ELR (cell line): Measurements from ENCODE around the gene PPDPF.
"Not testable (repeated sequence)": the region's sequence is repeated elsewhere in the genome, so short reads cannot be mapped to it uniquely, and the experiment has no call there.

Source experiments
- DNase-seq: peaks from one replicate; pipeline ENCODE4 v3.0.0-alpha.2; 2015; ENCODE audit warnings: low read depth

PPDPF gene

DNA sequence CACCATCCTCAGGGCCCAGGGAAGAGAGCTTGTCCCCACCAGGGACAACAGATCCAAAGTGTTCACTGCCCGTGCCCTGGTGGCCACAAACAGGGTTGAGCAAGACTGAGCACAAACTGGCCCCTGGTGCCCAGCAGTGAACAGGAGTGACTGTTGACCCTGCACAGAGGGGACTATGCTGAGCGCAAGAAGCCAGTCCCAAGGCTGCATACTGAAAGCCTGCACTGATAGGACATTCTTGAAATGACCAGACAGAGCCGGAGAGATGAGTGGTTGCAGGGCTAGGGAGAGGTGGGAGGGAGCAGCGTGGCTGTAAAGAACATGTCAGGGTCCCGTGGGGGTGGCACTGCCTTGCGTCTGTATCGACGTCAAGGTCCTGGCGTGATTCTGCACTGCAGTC lies 30.5 kb downstream of the PPDPF start:
- no peak for DNase-seq

DNA sequence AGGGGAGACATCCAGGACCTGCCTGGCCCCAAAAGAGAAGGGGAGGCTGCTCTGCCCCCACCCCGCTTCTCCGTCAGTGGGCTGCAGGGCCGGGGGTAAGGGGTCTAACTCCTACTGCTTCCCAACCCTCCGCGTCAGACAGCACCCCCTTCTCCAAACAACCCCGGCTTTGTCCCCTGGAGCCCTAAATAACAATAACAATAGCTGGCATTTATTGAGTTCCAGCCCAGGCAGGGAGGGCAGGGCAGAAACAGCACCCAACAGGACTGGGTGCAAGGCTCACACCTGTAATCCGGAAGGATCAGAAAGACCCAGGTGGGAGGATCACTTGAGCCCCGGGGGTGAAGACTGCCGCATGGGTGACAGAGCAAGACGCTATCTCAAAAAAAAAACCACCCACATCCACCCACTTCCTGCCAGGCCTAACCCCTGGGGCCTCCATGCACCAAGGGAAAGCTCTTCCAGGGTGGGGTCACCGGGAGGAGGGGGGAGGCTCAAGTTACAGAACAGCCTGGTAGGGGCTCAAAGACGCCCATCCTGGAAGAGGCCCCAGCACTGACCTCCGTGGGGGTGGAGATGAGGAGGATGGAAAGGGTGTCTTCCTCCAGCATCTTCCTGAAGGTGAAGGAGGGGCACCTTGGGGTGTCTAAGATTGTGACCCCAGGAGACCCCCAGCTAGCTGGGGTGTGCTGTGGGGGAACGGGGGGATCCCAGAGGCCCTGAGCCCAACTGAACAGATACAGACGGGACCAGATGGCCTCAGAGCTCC lies 32.1 kb downstream of the PPDPF start:
- no peak for DNase-seq

DNA sequence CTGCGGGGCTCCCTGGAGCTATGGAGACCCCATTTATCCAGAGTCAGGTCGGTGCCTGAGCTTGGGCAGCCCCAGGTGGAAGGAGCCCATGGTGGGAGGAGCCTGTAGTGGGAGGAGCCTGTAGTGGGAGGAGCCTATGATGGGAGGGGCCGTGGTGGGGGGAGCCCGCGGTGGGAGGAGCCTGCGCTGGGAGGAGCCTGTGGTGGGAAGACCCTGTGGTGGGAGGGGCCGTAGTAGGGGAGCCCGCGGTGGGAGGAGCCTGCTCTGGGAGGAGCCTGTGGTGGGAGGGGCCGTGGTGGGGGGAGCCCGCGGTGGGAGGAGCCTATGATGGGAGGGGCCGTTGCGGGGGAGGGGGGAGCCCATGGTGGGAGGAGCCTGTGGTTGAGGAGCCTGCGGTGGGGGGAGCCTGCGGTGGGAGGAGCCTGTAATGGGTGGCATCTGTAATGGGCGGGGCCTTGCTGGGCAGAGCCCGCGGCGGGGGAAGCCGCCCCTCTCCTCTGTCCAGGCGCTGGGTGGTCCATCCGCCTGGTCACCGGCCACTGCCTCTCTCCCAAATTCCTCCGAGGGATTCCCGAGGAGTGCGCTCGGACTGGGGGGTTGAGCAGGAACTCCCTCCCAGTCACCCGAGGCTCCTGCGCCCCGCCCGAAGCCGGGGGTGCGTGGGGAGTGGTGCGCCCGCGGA lies 32.8 kb downstream of the PPDPF start:
- peak; percentile 83 for DNase-seq

DNA sequence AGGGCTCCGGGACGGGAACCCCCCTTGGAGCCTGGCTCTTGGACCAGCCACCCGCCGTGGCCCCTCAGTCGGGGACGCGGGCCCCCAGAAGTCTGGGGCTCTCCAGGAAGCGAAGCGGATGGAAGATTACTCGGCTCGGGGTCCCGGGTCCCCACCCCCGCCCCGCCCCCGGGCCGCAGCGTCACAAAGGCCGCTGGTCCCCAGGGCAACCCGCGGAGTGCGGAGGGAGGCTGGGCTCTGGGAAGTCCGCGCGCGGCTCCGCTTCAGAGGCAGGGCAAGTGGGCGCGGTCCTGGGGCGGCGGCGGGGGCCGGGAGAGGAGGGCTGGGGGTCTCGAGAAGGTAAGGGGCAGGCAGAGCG lies 33.3 kb downstream of the PPDPF start, which contains the start of gene FNDC11:
Gene FNDC11, plus strand, starts transcription at position 227 of the 358 bp plus-strand sequence. CDS start 1,505 bp downstream, outside the sequence.
- no peak for DNase-seq

DNA sequence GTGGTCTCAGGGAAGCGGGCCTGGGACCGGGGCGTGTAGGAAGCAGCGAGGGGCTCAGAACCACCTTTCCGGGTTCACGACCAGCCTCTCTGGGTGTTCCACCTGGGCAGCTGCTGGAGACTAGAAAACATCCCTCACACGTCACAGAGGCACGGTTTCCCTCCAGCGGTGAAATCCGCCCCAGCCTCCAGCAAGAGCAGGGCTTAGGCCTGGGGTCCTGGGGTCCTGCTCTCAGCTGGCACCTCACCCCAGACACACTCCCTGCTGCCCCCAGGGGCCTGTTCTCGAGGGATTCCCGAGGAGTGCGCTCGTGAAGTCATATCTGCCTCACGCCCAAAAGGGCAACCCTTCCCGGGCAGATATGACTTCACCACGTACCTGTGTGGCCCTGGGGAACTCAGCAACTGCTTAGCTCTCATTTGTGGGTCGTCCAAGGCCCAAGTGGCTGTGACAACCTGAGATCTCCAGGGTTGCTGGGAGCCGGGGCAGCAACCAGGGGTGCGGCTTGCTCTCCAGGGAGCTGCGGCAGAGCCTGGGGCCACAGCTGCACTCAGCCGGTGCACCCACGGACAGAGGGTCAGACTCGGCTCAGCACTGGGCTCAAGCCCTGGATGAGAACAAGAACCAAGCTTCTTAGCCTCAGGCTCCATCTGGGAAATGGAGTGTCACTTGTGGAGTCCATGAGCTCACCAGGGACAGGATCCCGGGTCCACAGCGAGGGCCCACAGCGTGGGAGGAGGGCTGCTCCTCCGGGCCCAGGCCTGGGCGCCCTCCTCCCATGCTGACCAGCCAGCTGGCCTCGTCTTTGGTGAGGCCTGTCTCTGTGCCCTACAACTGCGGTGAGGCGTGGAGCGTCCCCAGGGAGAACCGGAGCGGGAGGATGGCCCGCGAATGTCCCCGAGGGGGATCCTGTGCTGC lies 34.1 kb downstream of the PPDPF start:
- no peak for DNase-seq

DNA sequence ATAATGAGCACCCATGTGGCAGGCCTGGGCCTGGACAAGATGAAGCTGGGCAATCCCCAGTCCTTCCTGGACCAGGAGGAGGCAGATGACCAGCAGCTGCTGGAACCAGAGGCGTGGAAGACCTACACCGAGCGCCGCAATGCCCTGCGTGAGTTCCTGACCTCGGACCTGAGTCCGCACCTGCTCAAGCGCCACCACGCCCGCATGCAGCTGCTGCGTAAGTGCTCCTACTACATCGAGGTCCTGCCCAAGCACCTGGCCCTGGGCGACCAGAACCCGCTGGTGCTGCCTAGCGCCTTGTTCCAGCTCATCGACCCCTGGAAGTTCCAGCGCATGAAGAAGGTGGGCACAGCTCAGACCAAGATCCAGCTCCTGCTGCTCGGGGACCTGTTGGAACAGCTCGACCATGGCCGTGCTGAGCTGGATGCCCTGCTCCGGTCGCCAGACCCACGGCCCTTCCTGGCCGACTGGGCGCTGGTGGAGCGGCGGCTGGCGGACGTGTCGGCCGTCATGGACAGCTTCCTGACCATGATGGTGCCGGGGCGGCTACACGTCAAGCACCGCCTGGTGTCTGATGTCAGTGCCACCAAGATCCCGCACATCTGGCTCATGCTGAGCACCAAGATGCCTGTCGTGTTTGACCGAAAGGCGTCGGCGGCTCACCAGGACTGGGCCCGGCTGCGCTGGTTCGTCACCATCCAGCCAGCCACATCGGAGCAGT lies 35.3 kb downstream of the PPDPF start:
- DNase-seq: no peak

DNA sequence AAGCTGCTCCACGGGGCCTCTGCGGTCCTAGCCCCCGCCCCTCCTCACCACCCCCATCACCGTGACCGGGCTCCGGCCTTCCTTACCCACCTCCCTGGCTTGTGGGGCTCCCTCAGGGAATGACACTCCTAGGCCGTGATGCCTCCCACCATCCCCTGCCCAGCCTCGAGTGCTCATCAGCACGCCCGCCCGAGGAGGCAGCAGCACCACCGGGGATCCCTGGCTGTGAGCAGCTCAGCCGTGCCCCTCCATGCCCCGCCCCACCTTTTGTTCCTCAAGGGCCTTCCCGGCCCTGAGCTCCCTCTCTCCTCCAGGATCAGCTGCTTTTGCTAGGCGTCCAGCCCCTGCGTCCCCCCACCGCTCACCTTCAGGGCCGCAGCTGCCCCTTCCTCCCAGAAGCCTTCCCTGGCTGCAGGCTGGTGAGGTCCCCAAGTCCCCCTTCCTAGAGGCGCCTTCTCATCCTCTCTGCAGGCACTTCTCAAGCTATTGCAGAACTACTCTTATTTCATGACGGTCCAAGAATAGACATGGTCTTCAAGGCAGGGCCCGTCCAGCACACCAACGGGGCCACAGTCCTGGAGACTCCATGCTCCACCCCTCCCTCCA lies 36.4 kb downstream of the PPDPF start:
- DNase-seq: no peak

DNA sequence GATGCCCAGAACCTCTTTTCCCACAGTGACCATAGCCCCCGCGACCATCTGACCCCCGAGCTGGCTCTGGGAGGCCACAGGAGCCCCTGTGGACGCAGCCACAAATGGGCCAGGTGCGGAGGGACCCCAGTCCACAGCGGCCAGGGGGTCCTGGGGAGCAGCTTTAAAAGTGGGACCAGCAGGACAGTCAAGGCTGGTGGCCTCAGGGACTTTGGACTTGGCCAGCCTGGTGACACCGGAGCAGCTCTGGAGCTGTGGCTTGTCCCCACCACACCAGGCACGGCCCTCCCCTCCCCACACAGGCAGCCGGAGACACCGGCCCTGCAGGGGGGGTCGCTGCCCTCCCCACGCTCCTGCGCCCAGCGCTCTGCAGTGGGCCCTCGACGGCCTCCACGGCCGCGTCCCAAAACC lies 36.9 kb downstream of the PPDPF start:
- no peak for DNase-seq

DNA sequence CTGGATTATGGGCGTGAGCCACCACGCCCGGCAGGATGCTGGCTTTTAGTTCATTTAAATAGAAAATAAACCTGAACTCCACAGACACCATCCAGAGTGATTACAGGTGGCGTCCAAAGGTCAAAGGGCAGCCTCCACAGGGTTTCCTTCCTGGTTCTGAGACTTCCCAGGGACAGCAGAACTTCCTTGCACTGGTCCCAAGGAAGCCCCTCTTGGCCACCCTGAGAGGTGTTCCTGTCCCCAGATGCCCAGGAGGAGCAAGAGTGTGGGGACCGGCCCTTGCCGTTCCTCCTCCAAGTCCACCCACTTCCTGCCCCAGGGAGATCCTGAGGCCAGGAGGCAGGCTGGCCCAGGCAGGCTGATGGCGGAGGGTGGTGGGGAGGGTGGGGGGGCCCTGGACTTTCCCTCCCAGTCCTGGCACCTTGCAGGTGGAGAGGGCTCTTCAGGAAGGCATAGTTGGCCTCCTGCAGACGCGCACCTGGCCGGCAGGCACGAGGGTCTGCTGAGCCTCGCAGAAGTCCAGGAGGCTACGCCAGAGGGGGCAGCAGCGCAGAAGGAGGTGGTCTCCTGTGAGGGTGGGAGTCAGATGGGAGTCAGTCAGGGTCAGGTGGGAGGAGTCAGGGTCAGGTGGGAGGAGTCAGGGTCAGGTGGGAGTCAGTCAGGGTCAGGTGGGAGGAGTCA lies 38.4 kb downstream of the PPDPF start:
- no peak for DNase-seq

DNA sequence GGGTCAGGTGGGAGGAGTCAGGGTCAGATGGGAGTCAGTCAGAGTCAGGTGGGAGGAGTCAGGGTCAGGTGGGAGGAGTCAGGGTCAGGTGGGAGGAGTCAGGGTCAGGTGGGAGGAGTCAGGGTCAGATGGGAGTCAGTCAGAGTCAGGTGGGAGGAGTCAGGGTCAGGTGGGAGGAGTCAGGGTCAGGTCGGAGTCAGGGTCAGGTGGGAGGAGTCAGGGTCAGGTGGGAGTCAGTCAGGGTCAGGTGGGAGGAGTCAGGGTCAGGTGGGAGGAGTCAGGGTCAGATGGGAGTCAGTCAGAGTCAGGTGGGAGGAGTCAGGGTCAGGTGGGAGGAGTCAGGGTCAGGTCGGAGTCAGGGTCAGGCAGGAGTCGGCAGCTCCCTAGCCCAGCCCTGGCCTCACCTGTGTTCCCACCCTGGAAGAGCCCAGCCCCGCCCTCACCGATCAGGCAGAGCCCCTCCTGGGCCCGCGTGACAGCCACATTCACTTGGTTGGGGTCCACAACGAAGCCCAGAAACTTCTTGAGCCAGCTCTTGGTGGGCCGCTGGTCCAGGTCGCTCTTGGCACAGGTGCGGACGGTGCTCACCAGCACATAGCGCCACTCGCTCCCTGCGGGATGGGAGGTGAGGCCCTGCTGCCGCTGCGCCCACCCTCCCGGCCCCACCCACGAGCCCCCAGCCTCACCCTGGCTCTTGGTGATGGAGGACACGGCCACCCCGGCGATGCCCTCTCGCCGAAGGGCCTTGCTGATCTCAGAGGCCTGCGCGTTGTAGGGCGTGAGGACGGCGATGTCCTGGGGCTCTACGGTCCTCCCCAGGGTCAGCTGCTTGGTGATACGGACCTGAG lies 39.1 kb downstream of the PPDPF start:
- DNase-seq: not testable (repeated sequence)

DNA sequence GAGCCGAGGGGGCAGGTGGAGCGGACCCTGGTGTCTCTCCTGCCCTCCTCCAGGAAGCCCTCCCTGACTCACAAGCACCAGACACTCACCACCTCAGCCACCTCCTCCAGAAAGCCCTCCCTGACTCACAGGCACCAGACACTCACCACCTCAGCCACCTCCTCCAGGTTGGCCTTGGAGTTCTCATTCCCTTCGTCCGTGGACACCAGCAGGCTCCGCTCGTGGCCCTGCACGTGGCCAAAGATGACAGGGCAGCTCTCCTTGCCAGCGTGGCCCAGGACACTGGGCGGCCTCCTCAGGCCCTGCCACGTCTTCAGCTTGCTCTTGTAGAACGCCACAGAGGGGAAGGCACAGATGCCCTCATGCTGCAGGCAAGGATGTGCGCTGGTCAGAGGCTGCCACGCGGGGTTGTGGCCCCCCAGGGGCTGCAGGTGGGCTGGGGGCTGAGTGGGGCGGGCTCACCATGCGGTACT lies 39.8 kb downstream of the PPDPF start:
- no peak for DNase-seq

DNA sequence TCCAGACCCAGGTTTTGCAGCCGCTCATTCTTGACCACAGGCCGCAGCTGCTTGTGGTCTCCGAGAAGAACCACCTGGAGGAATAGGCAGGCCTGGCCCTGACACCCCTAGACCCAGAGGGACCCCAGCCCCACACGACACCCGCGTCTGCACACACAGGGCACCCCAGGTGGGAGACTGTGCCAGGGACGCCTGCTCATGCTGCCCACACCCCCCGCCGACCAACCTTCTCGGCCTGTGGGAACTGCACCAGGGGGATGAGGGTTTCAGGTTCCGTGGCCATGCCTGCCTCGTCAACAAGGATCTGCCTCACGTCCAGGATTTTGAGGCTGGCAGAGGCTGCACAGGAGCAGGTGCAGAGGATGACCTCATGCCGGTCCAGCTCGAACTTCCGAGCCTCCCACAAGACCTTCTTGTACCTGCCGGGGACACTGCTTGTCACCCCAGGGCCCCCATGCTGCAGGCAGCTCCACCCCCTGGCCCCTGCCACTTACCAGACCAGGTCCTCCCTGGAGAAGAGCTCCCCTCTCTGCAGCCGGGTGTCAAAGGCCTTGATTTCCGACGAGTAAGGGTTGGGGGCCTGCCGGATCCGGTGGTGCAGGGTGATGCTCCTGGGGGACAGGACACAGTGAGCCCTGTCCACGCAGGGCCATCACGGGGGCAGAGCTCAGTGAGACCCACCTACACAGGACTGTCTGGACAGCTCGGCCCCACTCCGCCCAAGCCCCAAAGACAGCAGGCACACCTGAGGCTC lies 40.5 kb downstream of the PPDPF start:
- no peak for DNase-seq

DNA sequence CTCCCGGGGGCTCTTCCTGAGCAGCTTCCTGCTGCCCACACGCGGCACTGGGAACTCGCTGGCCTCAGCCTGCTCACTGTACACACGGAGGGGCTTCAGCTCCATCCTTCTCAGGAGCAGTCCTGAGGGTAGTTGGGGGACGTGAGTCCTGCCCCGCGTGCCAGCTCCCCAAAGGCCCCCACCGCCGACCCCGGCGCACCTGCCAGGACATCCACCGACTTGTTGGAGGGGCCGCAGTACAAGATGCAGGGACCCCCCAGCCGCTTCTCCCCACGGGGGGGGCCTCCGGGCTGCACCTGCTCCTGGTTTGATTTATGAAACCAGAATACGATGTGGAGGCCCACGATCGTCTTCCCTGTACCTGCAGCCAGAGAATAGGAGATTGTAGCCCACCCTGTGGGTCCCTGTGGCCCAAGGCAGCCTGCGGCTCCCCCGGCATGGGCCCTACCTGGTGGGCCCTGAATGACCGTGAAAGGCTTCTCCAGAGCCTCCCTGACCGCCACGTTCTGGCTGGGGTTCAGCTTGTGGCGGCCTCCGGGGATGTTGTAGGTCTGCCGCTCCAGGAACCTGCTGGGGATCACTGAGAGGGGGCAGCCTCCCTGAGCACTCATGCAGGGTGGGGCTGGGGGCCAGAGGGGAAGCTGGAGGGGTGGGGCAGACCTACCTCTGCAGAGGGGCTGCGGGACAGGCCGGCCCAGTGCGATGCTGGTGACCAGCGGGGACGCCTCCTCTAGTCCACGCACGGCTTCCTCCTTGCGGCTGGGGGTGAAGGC lies 41.2 kb downstream of the PPDPF start:
- no peak for DNase-seq

DNA sequence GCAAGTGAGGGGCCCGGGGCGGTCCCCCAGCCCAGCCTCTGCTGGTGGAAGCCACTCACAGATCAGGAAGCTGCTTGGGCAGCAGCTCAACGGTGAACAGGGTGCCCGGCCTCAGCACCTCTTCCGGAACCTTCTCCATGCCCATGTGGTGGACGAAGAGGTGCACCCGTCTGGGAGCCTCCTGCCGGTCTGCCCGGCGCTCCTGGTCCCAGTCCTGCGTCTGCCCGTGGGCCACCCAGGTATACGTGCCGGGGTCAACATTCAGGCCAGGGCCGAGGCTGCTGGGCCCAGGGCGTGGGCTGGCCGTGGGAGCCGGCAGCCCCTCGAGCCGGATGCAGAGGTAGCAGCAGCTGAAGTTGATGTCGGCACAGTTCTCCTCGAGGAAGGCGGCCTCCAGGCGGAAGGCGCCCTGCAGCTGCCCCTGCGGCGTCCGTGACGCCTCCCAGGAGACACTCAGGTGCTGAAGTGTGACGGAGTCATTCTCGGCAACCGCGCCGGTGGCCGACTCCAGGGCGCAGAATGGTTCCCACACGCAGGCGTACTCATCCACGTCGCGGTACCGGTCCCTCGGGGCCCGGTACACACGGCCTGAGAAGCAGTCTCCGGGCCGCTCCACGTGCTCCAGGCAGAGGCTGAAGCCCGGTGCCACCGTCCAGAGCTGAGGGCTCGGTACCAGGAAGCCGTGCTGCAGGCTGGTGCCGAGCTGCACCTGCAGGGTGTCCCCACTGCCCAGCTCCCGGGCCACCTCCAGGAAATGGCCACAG lies 42.1 kb downstream of the PPDPF start:
- DNase-seq: no peak

DNA sequence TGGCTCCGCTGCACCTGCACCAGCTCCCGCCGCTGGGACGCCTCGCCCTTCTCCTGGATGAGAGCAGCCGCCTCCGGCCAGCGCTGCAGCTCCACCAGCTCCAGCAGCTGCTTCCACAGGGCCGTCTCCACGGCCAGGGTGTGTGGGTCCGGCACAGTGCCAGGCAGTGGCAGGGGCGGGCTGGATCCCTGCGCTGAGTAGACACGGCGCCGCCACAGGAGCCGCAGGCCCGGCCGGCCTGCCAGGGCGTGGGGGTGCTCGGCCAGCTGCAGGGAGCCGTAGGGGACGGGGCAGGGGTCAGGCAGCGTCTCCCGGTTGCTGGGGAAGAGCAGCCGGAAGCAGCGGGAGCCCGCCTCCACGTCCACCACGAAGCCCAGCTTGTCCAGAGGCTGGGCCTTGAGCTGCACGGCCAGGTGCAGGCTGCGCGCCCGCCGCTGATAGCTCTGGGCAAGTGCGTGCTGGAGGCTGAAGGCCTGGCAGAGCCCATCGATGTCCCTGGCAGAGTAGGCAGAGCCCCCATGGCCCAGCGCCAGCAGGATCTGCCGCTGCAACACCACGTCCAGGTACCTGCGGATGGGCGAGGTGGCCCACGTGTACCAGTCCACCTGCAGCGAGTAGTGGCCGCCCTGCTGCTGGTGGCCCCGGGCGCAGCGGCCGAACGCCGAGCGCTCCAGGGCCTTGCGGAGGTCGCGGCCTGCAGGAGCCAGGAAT lies 42.8 kb downstream of the PPDPF start:
- no peak for DNase-seq

DNA sequence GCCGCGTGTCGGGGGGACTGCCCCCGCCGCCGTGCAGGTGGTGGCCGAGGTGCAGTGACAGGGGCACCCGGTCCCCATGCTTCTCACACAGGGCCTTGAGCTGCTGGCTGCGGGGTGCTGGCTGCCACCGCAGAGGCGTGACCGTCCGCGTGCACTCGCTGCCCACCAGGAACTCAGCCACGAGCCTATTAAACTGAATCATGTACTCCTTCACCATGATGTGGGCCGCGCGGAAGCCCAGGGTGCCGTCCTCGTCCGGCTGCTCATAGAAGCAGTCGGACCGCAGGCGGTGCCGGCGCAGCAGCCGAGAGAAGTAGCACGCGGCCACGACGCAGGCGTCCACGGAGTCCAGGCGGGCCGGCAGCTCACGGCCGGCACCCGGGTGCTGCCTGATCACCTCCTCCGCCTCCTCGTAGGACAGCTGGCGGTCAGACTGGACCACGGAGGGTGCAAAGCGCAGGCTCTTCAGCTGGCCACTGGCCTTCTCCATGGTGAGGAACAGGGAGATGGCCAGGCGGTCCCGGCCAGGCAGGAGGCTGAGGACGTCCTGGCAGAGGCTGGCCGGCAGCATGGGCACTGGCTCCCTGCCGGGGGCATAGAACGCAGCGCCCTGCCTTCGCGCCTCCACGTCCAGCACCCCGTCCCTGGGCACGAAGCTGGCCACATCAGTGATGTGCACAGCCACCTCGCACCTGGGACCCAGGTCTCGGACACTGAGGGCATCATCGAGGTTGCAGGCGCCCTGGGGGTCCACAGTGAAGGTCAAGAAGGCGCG lies 43.7 kb downstream of the PPDPF start:
- no peak for DNase-seq
